ENCODE measurements around the gene SUB1.

Gene SUB1

DNA sequence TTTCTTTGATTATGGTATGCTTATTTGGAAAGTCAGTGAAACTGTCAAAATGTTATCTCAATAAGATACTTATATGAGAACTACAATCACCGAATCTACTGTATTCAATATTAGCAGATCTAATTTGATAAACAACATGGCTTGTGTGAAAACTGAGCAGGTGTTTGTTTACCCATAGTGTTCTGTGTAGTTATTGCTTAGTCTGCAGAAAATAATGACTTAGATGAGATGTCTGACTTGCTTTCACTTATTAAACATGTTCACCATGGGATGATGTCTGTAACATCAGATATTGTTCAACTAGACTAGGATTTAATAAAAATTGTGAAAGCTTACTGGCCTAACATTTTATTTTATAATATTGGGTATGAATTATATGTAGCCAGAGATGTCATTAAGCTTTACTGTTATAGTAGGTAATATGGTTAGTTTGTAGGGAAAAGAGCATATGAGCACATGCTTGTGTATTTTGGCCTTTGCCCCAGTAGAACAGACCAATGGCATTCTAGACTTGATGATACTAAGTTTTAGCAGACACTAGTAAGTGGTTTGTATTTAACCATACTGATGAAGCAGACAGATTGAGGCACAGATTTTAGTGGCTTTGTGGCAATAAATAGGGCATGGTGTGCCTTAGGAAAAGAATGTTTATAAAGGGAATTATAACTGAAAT lies 16.4 kb downstream of the SUB1 start:
- Mint-ChIP-seq H3K4me3 (no peak overlapping the region), H3K27me3 (no peaks in the 10 kb centered on the region), H3K9me3 (ENCODE audit: low read depth) (no peaks in the 10 kb centered on the region), H3K27ac (peak overlapping the region; percentile 54), H3K4me1 (ENCODE audit: low read depth) (peaks cover 47% of the 10 kb centered on the region), H3K36me3 (peaks cover 4% of the 10 kb centered on the region)

DNA sequence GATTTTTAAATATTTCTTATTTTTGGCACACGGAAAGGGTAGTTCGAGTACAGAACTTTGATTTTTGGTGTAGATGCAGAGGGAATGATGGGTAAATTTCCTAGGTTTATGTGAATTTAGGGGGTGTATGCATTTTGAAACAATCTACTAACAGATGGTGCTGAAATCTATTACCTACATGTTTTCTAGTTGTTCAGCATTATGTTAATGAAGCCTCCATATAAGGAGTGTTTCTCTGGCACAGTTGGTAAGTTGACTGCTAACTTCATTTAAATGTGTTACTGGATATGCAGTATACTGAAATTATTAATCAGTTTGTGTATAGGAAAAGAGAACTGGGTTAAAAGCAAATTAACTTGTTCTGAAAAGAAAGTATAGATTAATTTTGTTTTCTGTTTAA lies 17.5 kb downstream of the SUB1 start:
- no peaks in the 10 kb centered on the region for H3K27me3 Mint-ChIP-seq
- peaks cover 4% of the 10 kb centered on the region for H3K36me3 Mint-ChIP-seq
- H3K4me3 Mint-ChIP-seq, result no peak overlapping the region
- H3K27ac Mint-ChIP-seq, result peak overlapping the region; percentile 38
- peaks cover 39% of the 10 kb centered on the region for H3K4me1 Mint-ChIP-seq (ENCODE audit: low read depth)
- no peaks in the 10 kb centered on the region for H3K9me3 Mint-ChIP-seq (ENCODE audit: low read depth)

DNA sequence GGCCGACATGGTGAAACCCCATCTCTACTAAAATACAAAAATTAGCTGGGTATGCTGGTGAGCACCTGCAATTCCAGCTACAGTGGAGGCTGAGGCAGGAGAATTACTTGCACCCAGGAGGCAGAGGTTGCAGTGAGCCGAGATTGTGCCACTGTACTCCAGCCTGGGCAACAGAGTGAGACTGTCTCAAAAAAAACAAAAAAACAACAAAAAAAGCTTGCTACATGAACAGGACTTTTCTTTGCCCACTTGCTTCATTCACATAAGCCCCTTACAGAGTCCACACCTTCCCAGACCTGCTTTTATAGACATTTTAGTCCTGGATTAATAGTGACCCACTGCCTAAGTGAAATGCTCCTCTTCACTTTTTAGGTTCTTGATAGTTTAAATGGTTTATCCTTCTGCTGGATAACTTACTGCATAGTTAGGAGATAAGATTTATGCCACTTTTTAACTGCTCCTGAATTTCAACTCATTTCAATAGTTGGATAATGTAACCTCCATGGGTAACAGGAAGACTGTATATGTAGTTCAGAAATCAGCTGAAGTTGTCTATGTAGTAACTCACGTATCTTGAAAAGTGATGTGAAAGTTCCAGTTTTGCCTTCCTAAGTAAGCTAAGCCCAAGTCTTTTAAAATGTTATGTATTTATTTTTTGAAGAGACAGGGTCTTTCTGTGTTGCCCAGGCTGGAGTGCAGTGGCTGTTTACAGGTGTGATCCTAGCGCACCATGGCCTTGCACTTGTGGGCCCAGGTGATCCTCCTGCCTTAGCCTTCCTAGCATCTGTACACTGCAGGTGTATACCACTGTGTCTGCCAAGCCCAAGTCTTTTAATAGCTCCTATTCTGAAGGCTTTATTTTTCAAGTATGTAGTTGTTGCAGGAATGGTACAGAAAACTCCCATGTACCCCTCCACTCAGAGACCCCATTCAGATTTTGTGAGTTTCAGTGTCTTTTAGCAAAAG lies 19.7 kb downstream of the SUB1 start:
- peaks cover 21% of the 10 kb centered on the region for H3K4me1 Mint-ChIP-seq (ENCODE audit: low read depth)
- H3K27ac Mint-ChIP-seq, result peak overlapping the region; percentile 35
- H3K36me3 Mint-ChIP-seq, result peaks cover 4% of the 10 kb centered on the region
- H3K9me3 Mint-ChIP-seq (ENCODE audit: low read depth), result no peaks in the 10 kb centered on the region
- no peaks in the 10 kb centered on the region for H3K27me3 Mint-ChIP-seq
- no peak overlapping the region for H3K4me3 Mint-ChIP-seq

DNA sequence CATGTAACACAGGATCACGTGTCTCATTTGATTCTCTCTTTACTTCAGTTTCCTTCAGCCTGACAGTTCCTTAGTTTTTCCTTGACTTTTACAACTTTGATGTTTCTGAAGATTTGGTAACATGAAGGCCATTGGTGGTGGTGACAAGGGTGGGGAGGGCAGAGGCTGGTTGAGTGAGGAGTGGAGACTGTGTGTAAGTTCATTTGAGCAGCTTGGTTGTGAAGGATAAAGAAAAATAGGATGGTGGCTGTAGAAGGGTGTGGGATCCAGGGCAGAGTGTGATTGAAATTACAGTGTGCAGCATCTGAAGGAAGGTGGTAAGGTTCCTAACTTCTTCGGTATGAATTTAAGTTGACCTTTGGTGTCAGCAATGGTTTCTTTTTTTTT lies 20.4 kb downstream of the SUB1 start:
- Mint-ChIP-seq H3K9me3 (ENCODE audit: low read depth) (no peaks in the 10 kb centered on the region), H3K4me3 (no peak overlapping the region), H3K36me3 (peaks cover 4% of the 10 kb centered on the region), H3K27ac (peak overlapping the region; percentile 35), H3K4me1 (ENCODE audit: low read depth) (peaks cover 19% of the 10 kb centered on the region), H3K27me3 (no peaks in the 10 kb centered on the region)

DNA sequence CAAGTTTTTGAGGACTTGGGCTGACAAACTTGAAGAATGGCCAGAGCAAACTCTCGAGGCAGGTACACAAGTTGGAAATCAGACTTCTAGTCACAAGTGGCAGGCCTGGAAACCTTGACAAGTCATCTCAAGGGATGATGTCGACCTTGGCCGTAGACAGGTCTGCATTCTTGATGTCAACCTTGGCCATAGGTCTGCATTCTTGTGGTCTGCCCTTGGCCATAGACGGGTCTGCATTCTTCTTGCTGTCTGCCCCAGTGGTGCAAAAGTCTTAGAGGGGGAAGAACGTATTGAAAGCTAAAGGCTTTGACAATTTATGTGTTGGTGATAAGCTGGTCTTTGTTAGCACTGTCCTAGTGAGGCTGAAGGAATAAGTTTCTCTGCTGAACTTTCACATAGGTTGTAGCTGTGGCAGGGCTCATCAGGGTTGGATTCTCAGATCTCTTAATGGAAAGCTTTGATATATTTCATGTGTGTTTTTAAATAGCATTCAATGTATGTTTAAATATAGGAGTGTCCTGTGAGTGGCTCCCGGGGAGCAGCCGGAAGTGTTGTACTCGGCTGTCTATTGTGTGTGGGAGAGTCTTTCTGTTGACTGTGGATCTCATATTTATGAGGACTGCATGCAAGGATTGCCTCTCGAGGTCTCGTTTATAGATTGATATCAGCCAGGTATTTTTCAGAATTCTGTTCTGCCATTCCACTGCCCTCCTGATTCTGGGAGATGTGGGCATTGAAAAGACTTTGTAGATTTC lies 27.0 kb downstream of the SUB1 start:
- H3K27me3 Mint-ChIP-seq, result no peaks in the 10 kb centered on the region
- peaks cover 4% of the 10 kb centered on the region for H3K4me1 Mint-ChIP-seq (ENCODE audit: low read depth)
- no peak overlapping the region for H3K27ac Mint-ChIP-seq
- H3K4me3 Mint-ChIP-seq, result no peak overlapping the region
- no peaks in the 10 kb centered on the region for H3K36me3 Mint-ChIP-seq
- H3K9me3 Mint-ChIP-seq (ENCODE audit: low read depth), result no peaks in the 10 kb centered on the region

- Mint-ChIP-seq H3K4me3 (no peak overlapping the region), H3K36me3 (no peaks in the 10 kb centered on the region), H3K27me3 (no peaks in the 10 kb centered on the region), H3K9me3 (ENCODE audit: low read depth) (no peaks in the 10 kb centered on the region), H3K4me1 (ENCODE audit: low read depth) (peaks cover 4% of the 10 kb centered on the region), H3K27ac (no peak overlapping the region)
These were observed 27.8 kb downstream of the SUB1 start for GRCh38 chr5:32613050-32613672.

GRCh38 chr5:32615236-32615635 lies 29.9 kb downstream of the SUB1 start:
- no peaks in the 10 kb centered on the region for H3K36me3 Mint-ChIP-seq

GRCh38 chr5:32618962-32619361 lies 33.6 kb downstream of the SUB1 start:
- H3K36me3 Mint-ChIP-seq, result no peaks in the 10 kb centered on the region
- H3K27ac Mint-ChIP-seq, result no peak overlapping the region
- H3K27me3 Mint-ChIP-seq, result no peaks in the 10 kb centered on the region
- no peaks in the 10 kb centered on the region for H3K4me1 Mint-ChIP-seq (ENCODE audit: low read depth)
- H3K4me3 Mint-ChIP-seq, result no peak overlapping the region
- no peaks in the 10 kb centered on the region for H3K9me3 Mint-ChIP-seq (ENCODE audit: low read depth)

More at GRCh38 chr5:32615236-32615635, 29.9 kb downstream of the SUB1 start:
- no peaks in the 10 kb centered on the region for H3K9me3 Mint-ChIP-seq (ENCODE audit: low read depth)
- no peak overlapping the region for H3K4me3 Mint-ChIP-seq
- no peak overlapping the region for H3K27ac Mint-ChIP-seq
- peaks cover 4% of the 10 kb centered on the region for H3K4me1 Mint-ChIP-seq (ENCODE audit: low read depth)
- no peaks in the 10 kb centered on the region for H3K27me3 Mint-ChIP-seq

DNA sequence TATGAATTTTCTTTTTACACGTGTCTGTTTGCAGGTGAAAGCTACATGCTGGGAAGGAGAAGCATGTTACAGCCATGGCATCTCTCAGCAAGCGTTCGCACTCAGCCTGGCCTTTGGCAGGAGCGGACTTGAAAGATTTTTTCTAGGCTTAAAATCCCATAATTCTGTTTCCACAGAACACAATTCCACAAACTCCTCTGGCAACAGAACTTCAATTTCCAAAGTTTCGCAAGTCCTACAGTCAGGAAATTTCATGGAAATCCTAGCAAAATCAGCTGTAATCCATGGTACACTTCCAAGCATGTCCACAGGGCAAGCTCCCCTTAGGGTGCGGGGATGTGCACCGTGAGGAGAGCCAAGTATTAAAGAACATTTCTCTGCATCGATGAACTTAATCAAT lies 35.9 kb downstream of the SUB1 start:
- Mint-ChIP-seq H3K27ac (no peak overlapping the region), H3K36me3 (no peaks in the 10 kb centered on the region), H3K9me3 (ENCODE audit: low read depth) (no peaks in the 10 kb centered on the region), H3K4me3 (no peak overlapping the region), H3K27me3 (no peaks in the 10 kb centered on the region), H3K4me1 (ENCODE audit: low read depth) (no peaks in the 10 kb centered on the region)

- Mint-ChIP-seq H3K4me3 (no peak overlapping the region), H3K27me3 (no peaks in the 10 kb centered on the region), H3K9me3 (ENCODE audit: low read depth) (no peaks in the 10 kb centered on the region), H3K27ac (no peak overlapping the region), H3K4me1 (ENCODE audit: low read depth) (no peaks in the 10 kb centered on the region), H3K36me3 (no peaks in the 10 kb centered on the region)
These were observed 39.7 kb downstream of the SUB1 start for GRCh38 chr5:32625106-32625505.

GRCh38 chr5:32625547-32625946 lies 40.2 kb downstream of the SUB1 start:
- H3K27ac Mint-ChIP-seq, result no peak overlapping the region
- H3K27me3 Mint-ChIP-seq, result no peaks in the 10 kb centered on the region
- no peaks in the 10 kb centered on the region for H3K9me3 Mint-ChIP-seq (ENCODE audit: low read depth)
- no peak overlapping the region for H3K4me3 Mint-ChIP-seq
- no peaks in the 10 kb centered on the region for H3K36me3 Mint-ChIP-seq
- no peaks in the 10 kb centered on the region for H3K4me1 Mint-ChIP-seq (ENCODE audit: low read depth)

DNA sequence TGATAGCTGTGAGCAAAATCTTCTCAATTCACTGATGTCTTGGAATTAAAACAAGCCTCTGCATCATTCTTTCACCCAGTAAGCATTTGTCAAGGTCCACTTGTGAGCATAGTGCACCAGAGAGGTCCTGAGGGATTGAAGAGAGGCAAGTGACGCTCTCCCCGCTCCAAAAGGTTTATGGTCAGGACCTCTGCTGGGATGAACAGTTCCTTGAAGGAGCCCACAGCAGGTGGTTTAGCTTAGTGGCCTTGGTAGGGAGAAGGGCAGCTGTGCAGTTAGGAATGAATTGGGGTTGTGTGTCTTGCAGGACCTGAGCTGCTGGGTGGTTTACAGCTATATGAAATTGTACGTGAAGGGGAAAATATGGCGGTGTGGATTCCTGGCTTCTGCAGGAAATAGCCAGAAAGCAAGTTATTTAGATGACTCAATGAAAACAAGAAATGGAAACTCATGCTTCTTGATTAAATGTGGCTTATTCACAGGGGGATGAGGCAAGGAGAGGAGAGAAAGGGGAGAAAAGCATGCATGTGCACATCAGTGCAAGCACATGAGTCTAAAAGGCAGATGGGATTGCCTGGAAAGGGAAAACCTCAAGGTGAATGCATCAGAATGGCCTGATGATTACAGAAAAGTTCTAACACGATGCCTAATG lies 42.0 kb downstream of the SUB1 start:
- H3K9me3 Mint-ChIP-seq (ENCODE audit: low read depth), result no peaks in the 10 kb centered on the region
- H3K4me1 Mint-ChIP-seq (ENCODE audit: low read depth), result no peaks in the 10 kb centered on the region
- no peaks in the 10 kb centered on the region for H3K36me3 Mint-ChIP-seq
- H3K4me3 Mint-ChIP-seq, result no peak overlapping the region
- H3K27me3 Mint-ChIP-seq, result no peaks in the 10 kb centered on the region
- no peak overlapping the region for H3K27ac Mint-ChIP-seq

DNA sequence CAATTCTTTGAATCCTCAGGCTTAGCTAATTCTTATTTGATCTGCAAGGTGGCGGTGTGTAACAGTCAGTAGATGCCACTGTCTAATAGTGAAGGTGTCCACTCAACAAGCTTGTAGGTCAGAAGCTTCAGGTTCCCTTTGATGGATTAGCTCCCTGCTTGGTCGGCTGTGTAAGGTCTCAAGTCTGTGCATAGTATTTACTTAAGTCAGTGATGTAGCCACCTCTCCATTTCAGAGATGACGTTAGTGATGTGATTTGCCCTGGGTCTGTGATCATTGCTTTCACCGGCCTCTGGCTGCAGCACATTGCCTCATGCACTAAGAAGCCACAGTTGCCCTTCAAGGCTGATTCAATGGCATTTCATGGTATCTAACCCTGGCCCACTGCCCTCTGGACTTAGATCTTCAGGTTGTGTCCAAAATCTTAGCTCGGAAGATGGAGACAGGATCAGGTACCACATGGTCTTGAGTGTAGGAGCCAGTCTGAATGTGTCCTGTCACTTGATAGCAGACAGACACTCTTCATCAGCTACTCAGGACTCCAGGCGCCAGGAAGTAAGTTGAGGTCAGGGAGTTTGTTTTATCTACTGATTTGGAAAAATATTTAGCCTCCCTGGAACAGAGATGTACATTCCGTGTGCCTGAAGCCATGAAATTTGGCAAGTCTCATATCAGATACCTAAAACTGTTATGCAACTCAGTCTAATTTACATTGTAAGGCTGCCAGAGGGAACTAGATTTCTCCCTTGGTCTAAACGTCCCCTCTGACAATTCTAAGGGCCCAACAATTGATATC lies 42.9 kb downstream of the SUB1 start:
- Mint-ChIP-seq H3K27me3 (no peaks in the 10 kb centered on the region), H3K4me1 (ENCODE audit: low read depth) (no peaks in the 10 kb centered on the region), H3K36me3 (no peaks in the 10 kb centered on the region), H3K9me3 (ENCODE audit: low read depth) (no peaks in the 10 kb centered on the region), H3K27ac (no peak overlapping the region), H3K4me3 (no peak overlapping the region)
